ENCODE results near the gene ITPRIP. TPM values are rescaled to one million over a fixed set of nuclear protein-coding genes. Genes with fewer than 3 reads are reported as not detected.
A peak's percentile ranks its signal among the peaks of the same experiment; 100 is the strongest.

Gene ITPRIP
- total RNA-seq, 1 experiment from 2014 or later = 22.5 TPM

DNA sequence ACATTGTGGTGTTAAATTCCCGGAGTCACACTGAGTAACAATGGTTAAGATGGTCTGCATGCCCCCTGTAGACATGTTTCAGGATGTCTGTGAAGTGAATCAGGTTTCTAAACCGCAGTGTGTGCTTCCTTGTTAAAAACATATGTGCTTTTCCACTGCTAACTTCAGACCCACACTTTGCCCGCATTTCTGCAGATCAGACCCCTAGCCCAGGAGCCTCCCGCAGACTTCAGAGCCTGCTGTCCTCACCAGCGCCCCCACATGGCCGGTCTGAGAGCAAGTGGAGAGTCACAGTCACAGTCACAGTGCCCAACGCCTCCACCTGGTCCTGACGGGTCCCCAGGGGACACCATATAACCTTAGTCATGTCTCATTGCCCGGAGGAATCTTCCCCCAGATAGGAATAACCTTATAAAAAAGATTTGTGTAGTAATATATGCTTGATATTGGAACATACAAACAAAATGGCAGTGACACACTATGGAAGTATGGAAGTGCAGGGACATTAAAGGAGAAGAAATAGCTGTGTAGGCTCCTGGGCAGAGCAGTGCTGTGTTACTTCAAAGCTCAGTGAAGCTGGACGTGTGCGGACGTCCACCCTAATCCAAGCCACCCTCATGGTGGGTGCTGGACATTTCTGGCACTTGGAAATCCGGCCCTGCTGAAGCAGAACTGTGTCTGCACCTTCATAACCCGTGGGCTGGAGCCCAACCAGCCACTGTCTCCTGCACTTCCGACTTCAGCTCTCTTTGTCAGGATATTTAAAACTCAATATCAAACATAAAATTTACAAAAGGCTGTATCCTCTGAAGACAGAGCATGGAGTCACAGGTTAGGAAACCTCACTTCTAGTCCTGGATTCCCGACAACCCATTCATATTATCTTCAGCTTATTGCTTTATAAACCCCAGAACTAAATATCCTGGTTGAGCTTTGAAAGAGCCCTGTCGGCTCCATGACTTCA, 40.3 kb downstream of the ITPRIP start:
- Histone ChIP-seq H2BK20ac (ENCODE audit: low read depth, low read length, poor library complexity, severe bottlenecking) (no peak overlapping the region), H2AFZ (ENCODE audit: low read length) (no peak overlapping the region), H2BK5ac (ENCODE audit: insufficient read length, low read length) (no peak overlapping the region), H3T11ph (ENCODE audit: low read length) (no peak overlapping the region), H3K4me2 (ENCODE audit: insufficient read depth, insufficient read length, low read length) (no peak overlapping the region), H3K27me3 (ENCODE audit: insufficient read depth, low read length) (no peaks in the 10 kb centered on the region), H3K18ac (ENCODE audit: insufficient read length, low read depth, low read length) (no peak overlapping the region), H3K9me3 (ENCODE audit: control insufficient read depth, low read depth, low read length) (no peaks in the 10 kb centered on the region), H3K4me1 (ENCODE audit: insufficient read depth, low read length) (no peaks in the 10 kb centered on the region), H3K14ac (ENCODE audit: insufficient read depth, low read length) (no peak overlapping the region), H2AK5ac (ENCODE audit: insufficient read length, low read length) (no peak overlapping the region), H3K23ac (ENCODE audit: insufficient read length, low read depth, low read length) (no peak overlapping the region), H2BK120ac (ENCODE audit: low read depth, low read length, poor library complexity, severe bottlenecking) (no peak overlapping the region), H4K20me1 (ENCODE audit: control insufficient read depth, insufficient read depth, insufficient read length) (no peaks in the 10 kb centered on the region), H2BK15ac (ENCODE audit: low read depth, low read length) (no peak overlapping the region), H4K8ac (replicated peaks; ENCODE audit: insufficient read length, low read depth, low read length) (no peak overlapping the region), H3K4ac (ENCODE audit: low read depth, low read length) (no peak overlapping the region), H3K9ac (ENCODE audit: extremely low read depth, insufficient read length, low read length) (no peak overlapping the region), H4K5ac (ENCODE audit: insufficient read length, low read depth, low read length) (no peak overlapping the region), H3K79me2 (ENCODE audit: insufficient read depth, low read length) (no peaks in the 10 kb centered on the region), H3K23me2 (ENCODE audit: insufficient read length, low read depth, low read length, poor library complexity, severe bottlenecking) (no peaks in the 10 kb centered on the region), H3K27ac (ENCODE audit: insufficient read length, low read depth, low read length) (no peak overlapping the region), H3K79me1 (ENCODE audit: insufficient read depth, low read depth, low read length, poor library complexity, severe bottlenecking) (no peaks in the 10 kb centered on the region), H4K91ac (ENCODE audit: insufficient read length, low read depth, low read length) (no peak overlapping the region), H2BK12ac (ENCODE audit: insufficient read length, low read depth, low read length) (no peak overlapping the region), H3K56ac (ENCODE audit: insufficient read length, low read depth, low read length) (no peak overlapping the region)
- Mint-ChIP-seq H3K9me3 (peaks cover 8 to 10% of the 10 kb centered on the region in 2 experiments), H3K27me3 (ENCODE audit: low read depth) (no peaks in the 10 kb centered on the region; the same call in 1 of the 2 replicates), H3K27ac (no peak overlapping the region), H3K4me1 (peaks cover 11 to 15% of the 10 kb centered on the region in 2 experiments), H3K36me3 (ENCODE audit: insufficient read depth in 1 of 3, low read depth in 3 of 3) (peaks cover 4 to 7% (median 6%) of the 10 kb centered on the region in 3 experiments; a peak in 6 of 7 replicates), H3K4me3 (no peak overlapping the region)
- TF ChIP-seq, protein P1, sequence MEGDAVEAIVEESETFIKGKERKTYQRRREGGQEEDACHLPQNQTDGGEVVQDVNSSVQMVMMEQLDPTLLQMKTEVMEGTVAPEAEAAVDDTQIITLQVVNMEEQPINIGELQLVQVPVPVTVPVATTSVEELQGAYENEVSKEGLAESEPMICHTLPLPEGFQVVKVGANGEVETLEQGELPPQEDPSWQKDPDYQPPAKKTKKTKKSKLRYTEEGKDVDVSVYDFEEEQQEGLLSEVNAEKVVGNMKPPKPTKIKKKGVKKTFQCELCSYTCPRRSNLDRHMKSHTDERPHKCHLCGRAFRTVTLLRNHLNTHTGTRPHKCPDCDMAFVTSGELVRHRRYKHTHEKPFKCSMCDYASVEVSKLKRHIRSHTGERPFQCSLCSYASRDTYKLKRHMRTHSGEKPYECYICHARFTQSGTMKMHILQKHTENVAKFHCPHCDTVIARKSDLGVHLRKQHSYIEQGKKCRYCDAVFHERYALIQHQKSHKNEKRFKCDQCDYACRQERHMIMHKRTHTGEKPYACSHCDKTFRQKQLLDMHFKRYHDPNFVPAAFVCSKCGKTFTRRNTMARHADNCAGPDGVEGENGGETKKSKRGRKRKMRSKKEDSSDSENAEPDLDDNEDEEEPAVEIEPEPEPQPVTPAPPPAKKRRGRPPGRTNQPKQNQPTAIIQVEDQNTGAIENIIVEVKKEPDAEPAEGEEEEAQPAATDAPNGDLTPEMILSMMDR (conservative IDR thresholded peaks at IDR 0.05) = peak; percentile 84
- peak; percentile 85 for DNase-seq
- WGBS (ENCODE audit: extremely low coverage, insufficient read length, low lambda C conversion rate) = no CpG with 5 or more reads among the region's 17 CpGs
